ENCODE results near the gene TMEM207.
"Not testable (repeated sequence)": the region's sequence is repeated elsewhere in the genome, so short reads cannot be mapped to it uniquely, and the experiment has no call there.

The TMEM207 gene

DNA sequence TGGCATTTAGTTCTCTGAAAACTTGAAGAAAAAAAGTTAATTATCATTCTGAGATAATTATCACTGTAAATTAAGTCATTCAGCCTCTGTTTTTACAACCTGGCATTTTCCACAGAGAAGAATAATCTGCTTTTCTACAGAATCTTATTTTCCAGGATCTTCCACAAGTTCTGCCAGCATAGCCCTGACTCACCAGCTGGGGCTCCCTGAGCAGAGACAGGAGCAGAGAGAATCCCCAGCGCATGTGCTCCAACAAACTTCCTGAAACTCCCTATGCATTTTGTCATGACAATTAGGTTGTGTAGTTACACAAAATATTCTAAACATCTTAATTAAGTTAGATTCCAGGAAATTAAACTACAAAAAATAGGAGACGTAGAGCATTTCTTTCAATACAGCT is 32.1 kb upstream of the TMEM207 start:
- TF ChIP-seq, protein P1, sequence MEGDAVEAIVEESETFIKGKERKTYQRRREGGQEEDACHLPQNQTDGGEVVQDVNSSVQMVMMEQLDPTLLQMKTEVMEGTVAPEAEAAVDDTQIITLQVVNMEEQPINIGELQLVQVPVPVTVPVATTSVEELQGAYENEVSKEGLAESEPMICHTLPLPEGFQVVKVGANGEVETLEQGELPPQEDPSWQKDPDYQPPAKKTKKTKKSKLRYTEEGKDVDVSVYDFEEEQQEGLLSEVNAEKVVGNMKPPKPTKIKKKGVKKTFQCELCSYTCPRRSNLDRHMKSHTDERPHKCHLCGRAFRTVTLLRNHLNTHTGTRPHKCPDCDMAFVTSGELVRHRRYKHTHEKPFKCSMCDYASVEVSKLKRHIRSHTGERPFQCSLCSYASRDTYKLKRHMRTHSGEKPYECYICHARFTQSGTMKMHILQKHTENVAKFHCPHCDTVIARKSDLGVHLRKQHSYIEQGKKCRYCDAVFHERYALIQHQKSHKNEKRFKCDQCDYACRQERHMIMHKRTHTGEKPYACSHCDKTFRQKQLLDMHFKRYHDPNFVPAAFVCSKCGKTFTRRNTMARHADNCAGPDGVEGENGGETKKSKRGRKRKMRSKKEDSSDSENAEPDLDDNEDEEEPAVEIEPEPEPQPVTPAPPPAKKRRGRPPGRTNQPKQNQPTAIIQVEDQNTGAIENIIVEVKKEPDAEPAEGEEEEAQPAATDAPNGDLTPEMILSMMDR (IDR thresholded peaks at IDR 0.05; ENCODE audit: extremely low read depth, missing control alignments): no peak
- no peak for DNase-seq (ENCODE audit: low spot score)

DNA sequence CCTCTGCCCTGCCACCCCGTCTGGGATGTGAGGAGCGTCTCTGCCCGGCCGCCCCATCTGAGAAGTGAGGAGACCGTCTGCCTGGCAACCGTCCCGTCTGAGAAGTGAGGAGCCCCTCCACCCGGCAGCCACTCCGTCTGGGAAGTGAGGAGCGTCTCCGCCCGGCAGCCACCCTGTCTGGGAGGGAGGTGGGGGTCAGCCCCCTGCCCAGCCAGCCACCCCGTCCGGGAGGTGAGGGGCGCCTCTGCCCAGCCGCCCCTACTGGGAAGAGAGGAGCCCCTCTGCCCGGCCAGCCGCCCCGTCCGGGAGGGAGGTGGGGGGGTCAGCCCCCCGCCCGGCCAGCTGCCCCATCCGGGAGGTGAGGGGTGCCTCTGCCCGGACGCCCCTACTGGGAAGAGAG is 23.6 kb upstream of the TMEM207 start:
- DNase-seq (ENCODE audit: low spot score): not testable (repeated sequence)

DNA sequence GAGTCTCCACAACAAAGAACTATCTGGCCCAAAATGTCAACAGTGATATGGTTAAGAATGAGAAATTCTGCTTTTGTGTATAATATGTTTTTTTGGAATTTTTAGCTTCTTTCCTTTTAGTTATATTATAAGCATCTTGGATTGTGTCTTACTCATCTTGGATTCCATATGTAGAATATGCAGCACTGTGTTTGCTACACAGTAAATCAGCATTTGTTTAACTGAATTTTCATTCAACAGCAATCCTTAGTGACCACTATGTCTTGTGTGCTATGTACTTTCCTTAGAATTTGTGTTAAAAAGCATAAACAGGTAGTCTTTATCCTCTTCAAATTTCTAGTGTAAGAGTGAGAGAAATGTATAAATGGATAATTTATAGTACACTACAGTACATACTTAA is 18.2 kb upstream of the TMEM207 start:
- TF ChIP-seq, protein P1 (IDR thresholded peaks at IDR 0.05; ENCODE audit: extremely low read depth, missing control alignments): no peak
- DNase-seq (ENCODE audit: low spot score): no peak

DNA sequence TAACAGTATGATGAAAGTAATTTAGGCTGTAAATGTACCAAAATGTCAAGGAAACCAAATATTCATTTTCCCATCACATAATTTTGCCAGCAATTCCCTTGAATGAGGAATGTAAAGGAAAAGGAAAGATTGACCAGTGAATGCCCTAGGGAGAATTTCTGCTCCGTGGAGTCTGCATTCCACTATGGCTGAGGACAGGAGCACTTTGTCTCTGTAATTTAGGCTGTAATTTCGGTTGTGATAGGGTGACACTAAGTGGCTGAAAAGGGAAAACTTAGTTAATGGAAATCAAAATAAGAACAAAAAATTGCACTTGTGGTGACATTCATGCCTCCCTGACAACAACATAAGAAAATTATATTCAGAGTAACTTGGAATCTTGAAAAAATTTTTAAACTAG is 8.3 kb upstream of the TMEM207 start:
- no peak for DNase-seq (ENCODE audit: low spot score)
- TF ChIP-seq, protein P1 (IDR thresholded peaks at IDR 0.05; ENCODE audit: extremely low read depth, missing control alignments): no peak

DNA sequence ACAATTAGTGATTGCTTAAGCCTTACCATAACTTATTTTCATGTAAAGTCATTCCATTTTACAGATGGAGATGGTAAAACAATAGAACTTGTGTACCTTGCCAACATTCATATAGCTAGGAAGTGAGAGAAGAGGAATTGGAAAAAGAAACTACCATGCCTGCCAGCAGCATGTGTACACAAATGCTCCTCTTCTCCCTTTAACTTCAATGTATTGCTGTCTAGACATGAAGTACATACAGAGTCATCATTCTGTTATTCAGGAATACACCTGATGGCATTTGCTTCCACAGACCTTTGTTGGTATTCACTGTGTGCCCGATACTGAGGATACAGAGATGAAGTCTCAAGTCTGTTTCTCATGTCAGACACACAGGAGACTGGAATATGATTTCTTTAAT is 7.1 kb upstream of the TMEM207 start:
- DNase-seq (ENCODE audit: low spot score): no peak
- TF ChIP-seq, protein P1 (IDR thresholded peaks at IDR 0.05; ENCODE audit: extremely low read depth, missing control alignments): no peak

DNA sequence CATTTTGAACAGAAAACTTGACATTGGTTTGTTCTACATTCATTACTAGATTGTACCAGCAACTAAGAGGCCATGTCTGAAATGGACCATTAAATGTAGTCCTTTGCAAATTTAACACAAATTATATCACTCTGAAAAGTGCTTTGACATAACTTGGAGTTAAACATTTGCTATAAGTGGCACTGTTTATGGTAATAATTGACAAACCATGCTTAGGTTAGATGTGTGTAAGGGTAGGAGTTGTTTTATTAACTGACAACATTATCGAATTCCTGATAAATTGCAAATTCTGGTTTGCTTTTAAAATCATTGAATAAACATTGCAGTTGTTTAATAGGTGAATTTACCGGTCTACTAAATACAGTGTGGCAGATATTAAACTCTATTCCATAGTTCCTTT is 6.1 kb upstream of the TMEM207 start:
- TF ChIP-seq, protein P1 (IDR thresholded peaks at IDR 0.05; ENCODE audit: extremely low read depth, missing control alignments): no peak
- no peak for DNase-seq (ENCODE audit: low spot score)

DNA sequence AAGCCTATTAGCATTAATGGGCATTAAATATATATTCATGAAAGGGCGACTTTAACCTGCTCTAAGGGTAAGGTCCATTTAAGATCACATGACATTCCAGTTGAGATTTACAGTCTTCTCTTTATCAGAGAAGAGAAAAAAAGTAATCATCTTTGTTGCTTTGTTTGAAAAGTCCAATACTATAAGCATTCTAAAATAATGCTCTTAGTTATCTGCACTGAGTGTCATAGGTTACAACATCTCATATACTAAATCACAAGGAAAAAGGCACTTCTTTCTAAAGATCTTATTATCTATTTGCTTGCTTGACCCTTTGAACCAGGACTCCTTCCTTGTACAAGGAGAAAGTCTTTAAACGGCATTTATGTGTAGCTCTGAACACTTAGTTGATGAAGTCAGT is 1.4 kb downstream of the TMEM207 start:
- TF ChIP-seq, protein P1 (IDR thresholded peaks at IDR 0.05; ENCODE audit: extremely low read depth, missing control alignments): no peak
- DNase-seq (ENCODE audit: low spot score): no peak

DNA sequence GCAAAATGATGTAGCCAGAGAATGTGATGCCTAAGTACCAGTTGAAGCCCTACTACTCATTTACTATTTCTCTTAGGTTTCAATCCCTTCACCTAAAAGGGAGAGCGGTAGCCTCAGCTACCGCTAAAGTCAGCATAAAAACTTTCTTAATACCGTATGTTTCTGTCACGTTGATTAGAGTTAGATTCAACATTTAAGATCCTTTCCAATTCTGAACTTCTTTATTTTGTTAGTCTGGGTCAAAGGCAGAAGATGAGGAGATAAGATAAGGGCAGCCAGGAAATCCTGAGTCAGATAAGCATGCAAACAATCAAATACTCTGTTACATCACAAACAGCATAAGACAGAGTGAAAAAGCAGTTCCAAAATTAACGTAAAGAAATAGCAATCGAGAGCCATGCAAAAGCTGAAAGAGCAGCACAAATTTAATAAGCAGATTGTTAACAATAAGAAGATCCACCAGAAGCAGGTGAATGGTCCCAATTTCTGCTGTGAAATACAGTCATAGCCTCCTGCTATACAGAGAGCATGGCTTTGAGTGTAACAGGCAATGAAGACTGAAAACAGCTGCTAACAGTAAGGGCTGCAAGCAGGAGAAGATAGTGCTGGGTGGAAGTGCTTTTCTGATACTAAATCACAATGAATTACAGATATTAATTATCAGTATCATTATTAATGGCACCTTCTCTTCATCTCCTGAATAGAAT is 3.0 kb downstream of the TMEM207 start:
- TF ChIP-seq, protein P1 (IDR thresholded peaks at IDR 0.05; ENCODE audit: extremely low read depth, missing control alignments): no peak
- DNase-seq (ENCODE audit: low spot score): no peak

Data from GM20000 (cell line).